H1 (cell line): ENCODE results near the gene UGT1A7.

Experiments used
- CHD2 ChIP-seq: IDR thresholded peaks from 2 replicates; pipeline ENCODE4 v1.6.1; 2012; ENCODE audit warnings: low read length, improper control_type of control experiment
- GABPA ChIP-seq: IDR thresholded peaks from 2 replicates; pipeline ENCODE4 v1.6.1; 2011; ENCODE audit warnings: mild to moderate bottlenecking, low read length, moderate library complexity, borderline replicate concordance; ENCODE audit not compliant: insufficient read depth
- JUND ChIP-seq: IDR thresholded peaks from 2 replicates; pipeline ENCODE4 v1.6.1; 2011; ENCODE audit warnings: mild to moderate bottlenecking, improper control_type of control experiment, low read length
- NRF1 ChIP-seq: IDR thresholded peaks from 2 replicates; pipeline ENCODE4 v1.6.1; 2011; ENCODE audit warnings: mild to moderate bottlenecking, low read depth, low read length, improper control_type of control experiment
- POLR2A ChIP-seq, 2 experiments: IDR thresholded peaks; 1 replicate in 1 of 2; 2 replicates in 1 of 2; pipeline ENCODE4 v1.6.1; 2011; ENCODE audit warnings: low read depth in 2 of 2, low read length in 2 of 2, mild to moderate bottlenecking in 2 of 2; ENCODE audit errors: control extremely low read depth in 1 of 2
- POLR2AphosphoS5 ChIP-seq: IDR thresholded peaks from 2 replicates; pipeline ENCODE4 v1.6.1; 2011; ENCODE audit warnings: low read depth, low read length
- USF2 ChIP-seq: IDR thresholded peaks from 2 replicates; pipeline ENCODE4 v1.6.1; 2011; ENCODE audit warnings: low read length, improper control_type of control experiment
- YY1 ChIP-seq: IDR thresholded peaks from 2 replicates; pipeline ENCODE4 v1.6.1; 2011; ENCODE audit warnings: low read depth, mild to moderate bottlenecking, low read length

DNA sequence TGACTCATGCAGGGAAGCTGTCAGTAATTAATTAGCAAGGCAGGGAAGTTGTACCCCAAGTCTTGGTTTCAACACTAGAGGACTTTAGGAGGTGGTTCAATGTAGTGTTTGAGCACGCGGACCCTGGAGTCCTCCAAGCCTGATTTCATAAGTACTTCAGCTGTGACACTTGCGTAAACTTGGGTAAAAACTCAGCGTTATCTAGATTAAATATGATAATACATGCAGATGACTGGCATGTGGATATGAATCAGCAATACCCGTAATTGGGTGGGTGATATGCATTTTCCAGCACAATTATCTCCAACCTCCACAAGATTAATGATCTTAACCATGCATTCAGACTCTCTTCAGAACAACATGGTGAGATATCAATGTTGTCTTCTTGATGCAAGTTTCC is 5.2 kb downstream of the UGT1A7 start:
- TF ChIP-seq CHD2 (no peak), NRF1 (no peak), POLR2A (IDR thresholded peaks at IDR 0.05; ENCODE audit: control extremely low read depth in 1 of 2, low read depth in 2 of 2, low read length in 2 of 2) (no peak), USF2 (no peak), POLR2AphosphoS5 (no peak), YY1 (no peak), JUND (no peak), GABPA (no peak)
